ENCODE data around the gene NOL4L.

The NOL4L gene

DNA sequence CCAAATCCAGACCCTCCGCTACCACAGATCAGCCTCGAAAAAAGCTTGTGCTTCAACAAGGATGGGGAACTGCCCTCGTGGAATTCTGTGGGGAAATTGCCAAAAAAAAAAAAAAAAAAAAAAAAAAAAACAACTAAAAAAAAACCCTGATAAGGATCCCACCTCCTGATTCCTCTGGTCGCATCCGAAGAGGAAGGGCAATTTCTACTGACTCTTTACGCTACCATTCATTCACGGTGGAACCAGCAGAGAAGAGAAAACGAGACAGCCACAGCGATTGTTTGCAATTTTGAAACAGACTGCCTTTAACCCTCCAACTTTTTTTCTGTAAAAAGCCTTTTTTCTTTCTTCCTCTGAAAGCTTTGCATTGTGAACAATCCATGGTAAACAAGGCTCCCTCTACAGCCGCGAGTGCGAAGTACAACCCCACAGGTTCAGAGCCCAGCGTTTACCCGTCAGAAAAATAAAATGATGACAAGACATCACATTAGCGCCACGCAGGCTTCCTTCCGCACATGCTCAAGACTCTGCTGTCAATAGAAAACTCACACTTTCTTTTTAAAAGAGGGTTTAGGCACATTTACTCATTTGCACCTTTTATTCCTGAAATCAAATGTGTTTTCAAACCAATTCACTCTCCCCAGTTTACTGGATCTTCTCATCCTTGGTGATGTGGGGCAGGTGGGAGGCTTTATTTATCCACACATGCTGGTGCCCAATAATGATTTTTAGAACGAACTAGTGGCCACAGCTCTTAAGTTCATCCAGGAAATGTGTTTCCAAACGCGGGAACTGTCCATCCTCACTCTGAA is 100.0 kb downstream of the NOL4L start:
- DNase-seq (ENCODE audit: low read depth, low spot score), result no peak

- DNase-seq (ENCODE audit: low read depth, low spot score), result no peak
Observed at GRCh38 chr20:32484225-32484957, 100.7 kb downstream of the NOL4L start.

DNA sequence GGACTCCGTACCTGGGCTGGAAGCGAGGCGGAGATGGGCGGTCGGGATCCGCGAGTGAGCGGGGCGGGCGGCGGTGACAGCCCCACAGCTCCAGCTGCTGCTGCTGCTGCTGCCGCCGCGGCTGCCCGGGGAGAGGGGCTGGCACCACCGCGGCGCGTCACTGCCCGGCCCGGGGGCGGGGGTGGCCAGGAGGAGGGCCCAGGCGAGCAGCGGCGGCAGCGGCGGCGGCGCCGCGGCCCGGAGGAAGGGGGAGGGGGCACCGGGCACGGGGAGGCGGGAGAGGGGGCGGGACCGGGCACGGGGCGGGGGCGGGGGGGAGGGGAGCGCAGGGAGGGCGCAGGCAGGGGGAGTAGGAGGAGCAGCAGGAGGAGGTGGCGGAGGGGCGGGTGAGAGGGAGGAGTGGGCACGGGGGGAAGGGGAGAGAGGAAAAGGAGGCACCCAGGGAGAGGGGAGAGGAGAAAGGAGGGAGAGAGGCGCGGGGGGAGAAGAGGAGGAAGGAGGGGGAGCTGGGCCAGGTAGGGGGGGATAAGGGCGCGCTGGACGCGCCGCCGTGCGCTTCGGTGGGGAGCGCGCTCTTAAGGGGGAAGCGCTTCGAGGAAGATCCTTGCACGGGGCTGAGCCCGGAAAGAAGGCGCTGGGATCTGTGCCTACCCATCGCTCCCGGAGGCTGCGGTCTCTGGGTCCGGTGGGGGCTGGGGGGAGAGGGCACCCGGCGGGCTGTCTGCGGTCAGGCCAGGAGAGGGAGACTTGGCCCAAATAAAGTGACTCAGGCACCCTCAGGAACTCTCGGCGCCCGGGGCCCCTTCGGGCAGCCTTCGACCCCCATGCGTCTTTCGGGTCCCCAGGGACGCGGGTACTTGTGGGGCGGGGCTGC is 101.5 kb downstream of the NOL4L start:
- DNase-seq (ENCODE audit: low read depth, low spot score), result no peak

DNA sequence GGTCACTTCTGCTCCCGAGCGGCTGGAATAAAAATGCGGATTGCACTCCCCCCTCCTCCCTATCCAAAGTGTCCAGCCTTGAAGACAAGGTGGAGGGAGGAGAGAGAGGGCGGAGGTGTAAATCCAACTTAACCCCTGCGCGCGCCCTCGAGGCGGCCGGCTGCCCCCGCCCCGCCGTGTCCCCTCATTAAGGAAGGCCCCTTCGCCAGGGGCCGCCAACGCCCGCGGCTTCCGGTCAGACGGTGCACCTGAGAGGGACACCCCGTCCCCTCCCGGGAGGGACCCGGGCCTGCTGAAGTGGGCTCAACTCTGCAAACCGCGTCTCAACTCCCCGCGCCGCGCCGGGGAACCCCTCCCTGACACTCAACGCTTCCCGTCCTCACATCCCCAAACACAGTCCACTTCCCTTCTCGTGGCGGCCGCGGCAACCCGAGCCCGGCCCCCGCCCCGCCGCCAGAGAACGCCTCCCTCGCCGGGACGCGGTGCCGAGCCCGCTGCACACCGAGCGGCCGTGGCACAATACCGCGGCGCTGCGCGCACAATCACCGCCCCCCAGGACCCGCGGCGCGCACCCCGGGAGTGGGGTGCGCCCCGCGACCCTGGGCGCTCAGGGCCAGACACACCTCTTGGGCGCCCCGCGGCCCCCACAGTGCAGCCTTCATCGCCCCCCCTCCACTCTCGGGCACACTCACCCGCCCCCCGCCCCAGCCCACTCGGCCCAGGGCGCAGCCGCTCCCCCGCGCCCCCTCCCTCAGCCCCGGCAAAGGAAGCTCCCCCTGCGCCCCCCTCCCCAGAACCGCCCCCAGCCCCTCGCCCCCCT is 102.5 kb downstream of the NOL4L start:
- DNase-seq (ENCODE audit: low read depth, low spot score), result no peak

DNA sequence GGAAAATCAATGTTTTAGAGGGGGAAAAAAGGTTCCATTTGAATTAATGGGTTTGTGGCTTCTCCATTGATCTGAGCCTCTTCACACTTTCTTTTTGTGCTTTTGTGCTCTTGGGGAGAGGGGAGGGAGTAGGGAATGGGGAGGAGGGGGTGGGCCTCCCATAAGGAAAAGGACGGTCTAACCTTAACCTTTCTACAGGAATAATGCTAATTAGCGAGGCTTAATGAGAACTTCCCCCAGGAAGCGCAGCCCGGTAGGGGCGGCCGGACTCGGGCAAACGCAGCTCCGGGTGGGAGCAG is 103.0 kb downstream of the NOL4L start:
- DNase-seq (ENCODE audit: low read depth, low spot score), result no peak

GRCh38 chr20:32481311-32482142 is 103.6 kb downstream of the NOL4L start:
- DNase-seq (ENCODE audit: low read depth, low spot score), result no peak

GRCh38 chr20:32480371-32481241 is 104.5 kb downstream of the NOL4L start:
- no peak for DNase-seq (ENCODE audit: low read depth, low spot score)

DNA sequence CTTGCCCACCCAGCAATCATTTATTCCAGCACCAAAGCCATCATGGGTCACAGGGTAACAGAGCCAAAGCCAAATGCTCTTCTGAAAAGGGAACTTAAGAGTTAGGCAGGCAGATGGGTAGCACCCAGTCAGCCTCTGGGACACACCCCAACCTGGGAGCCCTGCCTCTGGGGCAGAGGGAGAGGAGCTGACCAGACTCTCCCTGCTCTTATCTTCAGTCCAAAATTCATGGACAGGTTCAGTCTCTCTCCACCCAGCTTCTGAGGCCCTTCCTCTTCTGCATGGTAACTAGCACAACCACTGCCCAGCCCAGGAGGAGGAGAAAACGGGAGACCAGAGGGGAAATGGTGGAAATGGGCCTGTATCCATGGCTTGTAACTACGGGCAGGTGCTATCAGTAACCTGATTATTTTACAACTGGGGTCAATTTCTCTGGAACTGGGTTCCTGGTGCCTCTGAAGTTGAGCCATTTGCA is 105.4 kb downstream of the NOL4L start:
- no peak for DNase-seq (ENCODE audit: low read depth, low spot score)

- DNase-seq (ENCODE audit: low read depth, low spot score), result no peak
Observed at GRCh38 chr20:32479012-32479411, 106.1 kb downstream of the NOL4L start.

DNA sequence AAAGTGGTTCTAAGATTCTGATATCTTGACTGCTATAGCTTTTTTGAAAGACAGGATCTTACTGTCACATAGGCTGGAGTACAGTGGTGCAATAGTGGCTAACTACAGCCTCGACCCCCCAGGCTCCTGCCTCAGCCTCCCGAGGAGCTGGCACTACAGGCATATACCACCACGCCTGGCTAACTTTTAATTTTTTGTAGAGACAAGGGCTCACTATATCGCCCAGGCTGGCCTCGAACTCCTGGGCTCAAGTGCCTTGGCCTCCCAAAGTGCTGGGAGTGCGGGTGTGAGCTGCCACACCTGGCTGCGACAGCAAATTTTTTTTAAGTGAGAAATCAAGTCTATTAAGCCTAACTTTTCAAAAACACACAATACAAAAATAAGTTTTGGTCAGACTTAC is 106.6 kb downstream of the NOL4L start:
- no peak for DNase-seq (ENCODE audit: low read depth, low spot score)

DNA sequence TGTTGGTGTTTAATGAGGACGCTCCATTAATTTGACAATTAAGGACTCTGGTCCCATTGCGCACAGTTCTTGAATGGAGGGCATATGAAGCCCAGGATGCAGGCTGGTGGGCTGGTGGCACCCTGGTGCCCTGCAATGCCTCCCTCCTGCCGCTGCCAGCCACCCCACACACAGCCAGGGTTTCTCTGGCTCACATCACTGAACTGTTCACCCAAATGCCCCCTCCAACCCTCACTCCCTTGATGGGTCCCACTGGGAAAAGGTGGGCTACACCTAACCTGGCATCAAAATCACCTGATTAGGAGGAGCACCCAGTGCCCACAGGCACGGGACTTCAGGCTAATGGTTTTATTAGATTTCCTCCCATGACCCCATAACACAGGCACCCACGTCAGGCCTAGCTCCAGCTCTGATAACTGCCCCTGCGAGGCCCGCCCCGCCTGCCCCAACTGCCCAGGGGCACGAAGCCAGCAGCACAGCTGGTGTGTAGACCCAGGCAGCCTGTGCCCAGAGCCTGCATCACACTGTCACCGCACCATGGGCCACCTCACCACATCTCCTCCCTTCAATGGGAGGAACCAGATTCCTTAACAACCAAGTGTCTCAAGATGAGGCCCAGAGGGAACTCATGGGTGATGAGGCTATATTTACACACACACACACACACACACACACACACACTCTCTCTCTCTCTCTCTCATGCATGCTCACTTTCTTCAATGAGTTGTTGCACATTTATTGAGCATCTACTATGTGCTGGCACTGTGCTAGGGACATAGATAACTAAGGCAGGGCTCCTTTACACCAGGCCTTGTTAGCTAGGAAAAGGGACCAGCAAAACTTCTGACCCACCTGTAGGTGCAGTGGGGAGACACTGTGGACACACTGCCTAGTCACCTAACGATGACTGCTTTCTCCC is 107.3 kb downstream of the NOL4L start:
- no peak for DNase-seq (ENCODE audit: low read depth, low spot score)

DNA sequence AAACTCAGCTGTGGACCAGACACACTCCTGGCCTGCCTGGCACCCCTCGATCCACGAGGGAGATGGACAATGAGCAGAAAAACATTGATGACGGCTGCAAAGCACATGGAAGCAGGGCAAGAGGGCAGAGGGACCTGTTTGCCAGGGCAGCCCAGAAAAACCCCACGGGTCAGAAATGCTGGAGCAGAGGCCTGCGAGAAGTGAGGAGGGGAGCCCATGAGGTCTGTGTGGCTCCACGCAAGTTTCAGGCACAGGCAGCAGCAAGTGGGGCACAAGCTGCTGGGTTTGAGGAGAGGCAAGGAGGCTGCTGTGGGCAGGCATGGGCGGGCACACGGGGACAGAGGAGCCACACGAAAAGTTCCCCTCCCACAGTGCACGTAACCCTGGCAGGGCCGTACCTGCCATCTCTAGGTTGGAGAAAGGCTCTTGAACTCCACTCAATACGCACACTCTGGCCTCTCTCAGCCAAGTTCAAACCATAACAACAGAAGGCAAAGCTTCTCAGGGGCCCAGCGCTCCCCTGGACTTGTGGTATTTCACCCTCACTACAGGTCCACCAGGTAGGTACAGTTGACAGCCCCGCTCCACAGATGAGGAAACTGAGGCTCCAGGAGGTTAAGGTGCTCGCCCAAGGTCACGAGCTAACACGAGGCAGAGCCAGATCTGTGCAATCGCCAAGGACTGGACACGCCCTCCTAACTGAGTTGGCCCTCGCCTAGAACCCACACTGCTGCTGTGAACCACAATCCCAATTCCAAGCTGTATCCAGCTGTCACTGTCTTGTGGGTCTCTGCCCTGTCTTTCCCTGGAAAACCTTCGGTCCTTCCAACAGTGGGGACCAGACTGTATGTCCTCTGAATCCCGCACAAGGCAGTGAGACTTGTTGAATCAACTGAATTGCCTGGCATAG is 108.2 kb downstream of the NOL4L start:
- no peak for DNase-seq (ENCODE audit: low read depth, low spot score)

DNA sequence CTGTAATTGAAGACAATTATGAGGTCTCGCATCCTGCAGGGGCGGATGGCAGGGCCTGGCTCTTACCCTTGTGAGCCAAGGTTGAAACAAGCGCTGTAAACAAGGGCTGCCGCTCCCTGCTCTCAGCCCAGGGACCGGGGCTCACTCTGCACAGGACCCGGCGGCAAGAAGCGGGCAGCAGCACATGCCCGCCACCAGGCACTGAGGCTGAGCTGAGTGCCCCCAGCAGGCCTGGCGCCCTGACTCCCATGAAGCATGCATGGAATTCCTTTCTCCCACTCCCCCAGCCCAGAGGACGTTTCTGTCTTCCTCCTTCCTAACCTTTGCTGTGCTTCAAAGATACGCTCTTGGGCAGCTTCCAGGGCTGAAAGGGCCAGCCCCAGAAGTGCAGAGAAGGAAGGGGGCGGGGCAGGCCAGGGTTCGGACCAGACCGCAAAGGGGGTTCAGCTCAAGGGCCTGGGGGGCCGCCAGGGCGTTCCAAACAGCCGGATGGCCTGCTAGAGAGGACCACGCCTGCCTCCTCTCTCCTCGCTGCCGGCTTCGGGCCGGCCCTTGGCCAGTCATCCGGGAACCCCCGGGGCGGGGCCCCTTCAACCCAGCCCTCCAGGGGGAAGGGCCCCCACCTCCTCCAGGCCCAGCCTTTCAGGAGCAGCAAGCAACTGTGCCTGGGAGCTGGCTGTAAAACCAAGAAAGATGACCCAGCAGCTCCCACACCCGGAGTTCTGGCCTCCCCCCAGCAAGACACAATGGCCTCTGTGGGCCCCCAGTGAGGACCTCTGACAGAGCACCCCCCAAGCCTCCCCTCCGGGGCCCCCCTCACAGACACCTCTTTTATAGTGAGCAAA is 109.9 kb downstream of the NOL4L start:
- DNase-seq (ENCODE audit: low read depth, low spot score), result no peak

DNA sequence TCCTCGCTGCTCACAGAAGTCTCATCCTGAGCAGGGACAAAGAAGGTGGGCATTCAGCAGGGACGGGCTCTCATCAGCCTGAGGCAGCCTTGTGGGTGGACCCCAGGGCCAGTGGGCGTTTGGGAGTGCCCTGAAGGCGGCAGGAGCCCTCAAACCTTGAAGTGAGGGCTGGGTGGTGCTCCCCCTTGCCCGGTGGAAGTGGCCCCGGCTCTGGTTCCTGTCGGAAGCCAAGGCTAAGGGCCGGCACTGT is 110.5 kb downstream of the NOL4L start:
- no peak for DNase-seq (ENCODE audit: low read depth, low spot score)

- DNase-seq (ENCODE audit: low read depth, low spot score), result no peak
Observed at GRCh38 chr20:32474009-32474716, 111.0 kb downstream of the NOL4L start.
